HEK293T (cell line): ENCODE data around the gene PRR7.

Experiments used
- CTCF ChIA-PET: fragments of 350-600 bp; formaldehyde crosslinking; extraction: SDS; loops from one replicate; lab custom pipeline; 2021; ENCODE audit warnings: antibody characterized with exemption, inconsistent platforms; lab: Yijun Ruan, JAX
- POLR2A ChIA-PET: fragments of 350-600 bp; formaldehyde crosslinking; extraction: SDS; loops from one replicate; lab custom pipeline; 2020; ENCODE audit warnings: antibody characterized with exemption, inconsistent platforms; lab: Yijun Ruan, JAX
- DNase-seq: peaks from one replicate; pipeline ENCODE4 v3.0.0; 2012; ENCODE audit warnings: mixed read lengths; ENCODE audit errors: extremely low spot score
- ARNT ChIP-seq: fragments of 450-650 bp; IDR thresholded peaks from 2 replicates; pipeline ENCODE4 v1.6.1; 2017; ENCODE audit warnings: mild to moderate bottlenecking
- BHLHE40 ChIP-seq: fragments of 450-650 bp; IDR thresholded peaks from 2 replicates; pipeline ENCODE4 v1.6.1; 2016; ENCODE audit warnings: mild to moderate bottlenecking, moderate library complexity, borderline replicate concordance
- CTBP1 ChIP-seq: fragments of 450-650 bp; IDR thresholded peaks from 2 replicates; pipeline ENCODE4 v1.6.1; 2016; ENCODE audit warnings: borderline replicate concordance
- ELF4 ChIP-seq: fragments of 450-650 bp; IDR thresholded peaks from 2 replicates; pipeline ENCODE4 v1.6.1; 2017; ENCODE audit warnings: antibody characterized with exemption
- FOXA1 ChIP-seq: fragments of 450-650 bp; IDR thresholded peaks from 2 replicates; pipeline ENCODE4 v1.6.1; 2016; ENCODE audit warnings: mild to moderate bottlenecking
- FOXK2 ChIP-seq: fragments of 450-650 bp; IDR thresholded peaks from 2 replicates; pipeline ENCODE4 v1.6.1; 2016; ENCODE audit warnings: mild to moderate bottlenecking
- FOXM1 ChIP-seq: fragments of 450-650 bp; IDR thresholded peaks from 2 replicates; pipeline ENCODE4 v1.6.1; 2017; ENCODE audit warnings: mild to moderate bottlenecking, borderline replicate concordance
- HDGF ChIP-seq: fragments of 450-650 bp; IDR thresholded peaks from 2 replicates; pipeline ENCODE4 v1.6.1; 2017; ENCODE audit warnings: antibody characterized with exemption, borderline replicate concordance
- L3MBTL2 ChIP-seq: fragments of 450-650 bp; conservative IDR thresholded peaks from 2 replicates; pipeline ENCODE4 v1.6.1; 2016; ENCODE audit warnings: mild to moderate bottlenecking
- LEF1 ChIP-seq: fragments of 450-650 bp; IDR thresholded peaks from 2 replicates; pipeline ENCODE4 v1.6.1; 2017; ENCODE audit warnings: mild to moderate bottlenecking, borderline replicate concordance
- NFRKB ChIP-seq: fragments of 450-650 bp; IDR thresholded peaks from 2 replicates; pipeline ENCODE4 v1.6.1; 2016; ENCODE audit warnings: mild to moderate bottlenecking, moderate library complexity
- PKNOX1 ChIP-seq: fragments of 450-650 bp; IDR thresholded peaks from 2 replicates; pipeline ENCODE4 v1.6.1; 2016
- SP1 ChIP-seq: fragments of 450-650 bp; IDR thresholded peaks from 2 replicates; pipeline ENCODE4 v1.6.1; 2017
- SUZ12 ChIP-seq: fragments of 450-650 bp; IDR thresholded peaks from 2 replicates; pipeline ENCODE4 v1.6.1; 2016; ENCODE audit warnings: mild to moderate bottlenecking
- TARDBP ChIP-seq: fragments of 450-650 bp; IDR thresholded peaks from 2 replicates; pipeline ENCODE4 v1.6.1; 2016
- ZNF384 ChIP-seq: fragments of 450-650 bp; IDR thresholded peaks from 2 replicates; pipeline ENCODE4 v1.6.1; 2016

Gene PRR7

DNA sequence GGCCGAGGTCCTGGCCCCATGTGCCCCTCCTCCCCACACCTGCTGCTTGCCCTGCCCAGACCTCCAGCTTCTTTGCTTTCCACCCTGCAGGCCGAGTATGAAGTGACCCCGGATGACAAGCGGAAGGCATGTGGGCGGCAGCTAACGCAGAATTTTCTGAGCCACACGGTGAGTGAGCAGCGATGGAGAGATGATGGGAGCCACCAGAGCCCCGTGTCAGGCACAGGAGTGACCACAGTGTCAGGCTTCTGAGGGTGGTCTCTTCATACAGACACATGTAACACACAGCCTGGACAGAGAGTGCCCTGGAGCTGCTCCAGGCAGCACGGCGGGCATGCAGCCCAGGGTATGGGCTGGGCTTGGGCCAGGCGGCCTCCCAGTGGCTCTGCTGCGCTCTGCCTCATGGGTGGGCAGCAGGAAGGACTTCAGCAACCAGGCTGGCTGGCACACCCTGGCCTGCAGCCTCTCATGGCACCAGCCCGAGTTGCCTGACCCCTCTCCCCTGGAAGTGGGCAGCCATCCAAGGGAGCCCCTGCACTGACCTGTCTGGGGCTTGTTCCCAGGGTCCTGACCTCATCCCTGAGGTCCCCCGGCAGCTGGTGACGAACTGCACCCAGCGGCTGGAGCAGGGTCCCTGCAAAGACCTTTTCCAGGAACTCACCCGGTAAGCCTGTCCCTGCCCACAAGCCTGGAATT is 14.3 kb upstream of the PRR7 start:
- TF ChIP-seq L3MBTL2 (no peak), SUZ12 (no peak)
- POLR2A ChIA-PET, result no interaction called here
- CTCF ChIA-PET, result no interaction called here
- no peak for DNase-seq

- ChIA-PET CTCF (no interaction called here), POLR2A (no interaction called here)
- DNase-seq, result no peak
- TF ChIP-seq SUZ12 (no peak), SP1 (no peak), ARNT (no peak), NFRKB (no peak), FOXK2 (no peak), BHLHE40 (no peak), TARDBP (no peak), ZNF384 (no peak), L3MBTL2 (no peak), LEF1 (no peak), CTBP1 (no peak), HDGF (no peak), FOXM1 (no peak), FOXA1 (no peak), ELF4 (no peak), PKNOX1 (no peak)
Measured at GRCh38 chr5:177432839-177433657, 13.6 kb upstream of the PRR7 start.

- TF ChIP-seq FOXK2 (no peak), SP1 (no peak), HDGF (no peak), ELF4 (no peak), ARNT (no peak), L3MBTL2 (no peak), PKNOX1 (no peak), ZNF384 (no peak), BHLHE40 (no peak), FOXM1 (no peak), FOXA1 (no peak), NFRKB (no peak), SUZ12 (no peak), LEF1 (no peak), CTBP1 (no peak), TARDBP (no peak)
- DNase-seq, result no peak
- ChIA-PET CTCF (no interaction called here), POLR2A (no interaction called here)
Measured at GRCh38 chr5:177433658-177434217, 12.9 kb upstream of the PRR7 start.

- no peak for TF ChIP-seq ARNT
- TF ChIP-seq LEF1, result no peak
- no peak for TF ChIP-seq L3MBTL2
- no peak for TF ChIP-seq SUZ12
- no peak for DNase-seq
- ChIA-PET CTCF (interaction anchor here (0.6 kb wide), 1 partner anchor 11 kb away, joined by 7 read pairs; no protein-coding TSS in a partner anchor), POLR2A (no interaction called here)
Measured at GRCh38 chr5:177434437-177434836, 12.2 kb upstream of the PRR7 start.

DNA sequence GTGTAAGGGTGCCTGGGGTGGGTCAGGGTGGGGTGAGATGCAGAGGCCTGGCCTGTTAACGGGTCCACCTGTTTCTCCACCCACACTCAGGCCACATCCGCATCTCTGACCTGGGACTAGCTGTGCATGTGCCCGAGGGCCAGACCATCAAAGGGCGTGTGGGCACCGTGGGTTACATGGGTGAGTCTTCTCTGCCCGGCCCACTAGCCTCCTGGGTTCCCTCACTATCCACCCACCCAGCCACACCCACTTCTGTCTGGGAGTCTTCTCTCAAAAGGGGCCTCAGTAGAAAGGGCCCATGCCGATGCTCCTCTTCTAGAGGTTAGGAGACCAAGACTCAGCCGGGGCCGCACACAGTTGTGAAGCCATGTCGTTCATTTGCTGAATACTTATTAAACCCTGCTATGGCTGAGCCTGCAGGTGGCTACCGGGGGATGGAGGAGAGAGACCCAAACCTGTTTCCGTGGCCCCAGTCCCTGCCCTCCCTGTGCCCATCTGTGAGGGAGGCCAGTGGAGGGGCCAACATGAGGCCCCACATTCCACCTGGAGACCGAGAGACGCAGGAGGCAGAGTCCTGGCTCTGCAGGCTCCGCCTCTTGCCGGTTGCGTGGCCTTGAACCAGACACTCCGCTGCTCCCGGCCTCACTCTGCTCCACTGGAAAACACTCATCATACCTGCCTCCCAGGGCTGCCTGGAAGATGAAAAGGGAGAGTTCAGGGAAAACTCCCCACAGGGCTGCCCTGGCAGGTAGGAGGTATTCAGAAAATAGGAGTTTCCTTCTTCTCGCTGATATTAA is 11.5 kb upstream of the PRR7 start:
- TF ChIP-seq PKNOX1 (no peak), HDGF (no peak), LEF1 (no peak), L3MBTL2 (no peak), ARNT (no peak), BHLHE40 (no peak), FOXA1 (no peak), FOXM1 (no peak), ELF4 (no peak), NFRKB (no peak), CTBP1 (no peak), TARDBP (no peak), SP1 (no peak), SUZ12 (no peak), FOXK2 (no peak), ZNF384 (no peak)
- no peak for DNase-seq
- ChIA-PET POLR2A (interaction anchor here (4.3 kb wide), 1 partner anchor 8 kb away, joined by 34 read pairs; the partner anchor contains the start of gene GRK6), CTCF (interaction anchor here (0.6 kb wide), 1 partner anchor 10 kb away, joined by 7 read pairs; no protein-coding TSS in a partner anchor)
